Adrenal gland (tissue), 12 donors: ENCODE results near the gene ALAD. TPM values are rescaled to one million over a fixed set of nuclear protein-coding genes. Genes with fewer than 3 reads are reported as not detected.
A peak's percentile ranks its signal among the peaks of the same experiment; 100 is the strongest.

ENCODE experiments used
- DNase-seq, 7 donors: peaks; one replicate each; pipeline ENCODE4 v3.0.0-alpha.2; 2019 to 2020
- H3K27ac ChIP-seq, 5 donors: fragments of 200-600 bp; sonication (generic) in 4 of 5; 1 replicate in 3 of 5; 2 replicates in 2 of 5; pipeline versions ENCODE4 v1.5.1 to v1.8.0; 2016 to 2020; ENCODE audit warnings: mild to moderate bottlenecking in 1 of 5
- H3K27me3 ChIP-seq: fragments of 200-600 bp; 2 replicates; pipeline ENCODE4 v1.8.0; 2021
- H3K36me3 ChIP-seq, 2 donors: fragments of 200-600 bp; replicated peaks in 1 of 2; 1 replicate in 1 of 2; 2 replicates in 1 of 2; pipeline versions ENCODE4 v1.5.1 to v1.8.0; 2018 to 2022
- H3K4me1 ChIP-seq, 2 donors: fragments of 200-600 bp; replicated peaks in 1 of 2; 1 replicate in 1 of 2; 2 replicates in 1 of 2; pipeline versions ENCODE4 v1.5.1 to v1.8.0; 2018 to 2021
- H3K4me3 ChIP-seq, 4 donors: fragments of 200-600 bp; sonication (generic) in 3 of 4; one replicate each; pipeline ENCODE4 v1.5.1; 2016 to 2018
- H3K9me3 ChIP-seq, 3 donors: fragments of 200-600 bp; sonication (generic) in 1 of 3; replicated peaks in 1 of 3; 1 replicate in 2 of 3; 2 replicates in 1 of 3; pipeline versions ENCODE4 v1.5.1 to v1.8.0; 2016 to 2021
- CTCF ChIP-seq, 6 experiments: fragments of 450-650 bp in 4 of 6; fragments of 200-600 bp in 2 of 6; sonication (generic) in 1 of 6; IDR thresholded peaks; 1 replicate in 5 of 6; 2 replicates in 1 of 6; pipeline versions ENCODE4 v1.5.1 to v1.8.0; 2016 to 2021; ENCODE audit warnings: antibody characterized with exemption in 6 of 6, mild to moderate bottlenecking in 2 of 6, moderate library complexity in 1 of 6
- POLR2A ChIP-seq, 2 donors: fragments of 450-650 bp; IDR thresholded peaks; one replicate each; pipeline ENCODE4 v1.6.1; 2017; ENCODE audit warnings: antibody characterized with exemption in 2 of 2, mild to moderate bottlenecking in 2 of 2, moderate library complexity in 1 of 2
- WGBS, 4 donors: extraction: QIAGEN DNeasy Blood & Tissue Kit in 2 of 4; methylation state at CpG; one replicate each; pipeline versions ENCODE4 v1.1.5 to v1.1.7; 2013 to 2017; 5-methylcytosine and 5-hydroxymethylcytosine counted together
- intact Hi-C, 2 donors: fragments of 100-400 bp; cut with DNase I; formaldehyde crosslinking; loops; one replicate each; pipeline versions ENCODE4 v1.14.1 to v1.15.0; 2022 to 2023
- polyA plus RNA-seq, 3 donors: library from polyadenylated mRNA; stranded (reverse); fragments of 200-250 nt in 2 of 3; fragments of 350-450 nt in 1 of 3; fragmentation: Illumina TruSeq in 1 of 3; extraction: RNeasy Lipid Tissue Mini Kit (QIAGEN cat#74804) in 1 of 3; gene quantifications; one replicate each; pipeline ENCODE4 v1.2.3, GENCODE V29; 2013 to 2014
- total RNA-seq, 9 donors: library from RNA; depleted of rRNA in 4 of 9; stranded (reverse); fragments of >200 nt in 4 of 9; fragments of 120-200 nt in 1 of 9; fragmentation: NEBNext Ultra II Directional in 1 of 9; extraction: Animal tissue kit (Norgen Biotek cat#: 25700) in 1 of 9; gene quantifications; one replicate each; pipeline versions ENCODE4 v1.1.0 to v1.2.4, GENCODE V29; 2013 to 2023
- donor health status: healthy with polysubstance abuse.
- donor health status: Bipolar disorder and iron deficiency.
- donor health status: DM: yes; HTN: yes; CAD: no.
- donor health status: DM: no; HTN: no; CAD: no.
- donor health status: DM: no; HTN: no; CAD: no.
- donor health status: DM: yes; HTN: yes; CAD: no.

The ALAD gene
- total and polyA plus RNA-seq, 12 donors: 49.2 to 348 (median 242) TPM

DNA sequence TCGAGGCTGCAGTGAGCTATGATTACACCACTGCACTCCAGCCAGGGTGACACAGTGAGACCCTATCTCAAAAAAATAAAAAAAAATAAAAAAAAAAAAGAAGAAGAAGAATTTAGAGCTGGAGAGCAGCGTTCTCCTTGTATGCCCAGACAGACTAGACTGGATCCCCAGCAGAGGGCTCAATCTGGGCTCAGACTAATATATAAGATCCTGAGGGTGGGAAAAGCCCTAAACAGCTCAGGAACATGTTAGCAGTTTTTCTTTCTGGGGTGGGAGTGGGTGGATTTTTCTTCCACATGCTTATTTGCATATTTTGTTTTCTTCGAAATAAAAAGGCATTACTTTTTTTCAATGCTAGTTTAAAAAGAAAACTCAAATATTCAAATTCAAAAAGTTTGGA is 52.6 kb downstream of the ALAD start:
- no peak for DNase-seq
- intact Hi-C loops: no loop called here
- WGBS, 4 donors: 87 to 90% (median 88%) methylated on average over 3 of the region's 3 CpGs
- H3K4me3 ChIP-seq: no peak overlapping the region
- H3K9me3 ChIP-seq: no peaks in the 10 kb centered on the region
- no peak for TF ChIP-seq CTCF (IDR thresholded peaks at IDR 0.05)
- no peak for TF ChIP-seq POLR2A (IDR thresholded peaks at IDR 0.05)
- H3K27me3 ChIP-seq: no peaks in the 10 kb centered on the region
- no peaks in the 10 kb centered on the region for H3K36me3 ChIP-seq
- peaks cover 0 to 14% of the 10 kb centered on the region in 2 donors for H3K4me1 ChIP-seq
- H3K27ac ChIP-seq: no peak overlapping the region

- H3K4me1 ChIP-seq: peaks cover 0 to 14% of the 10 kb centered on the region in 2 donors
- no peaks in the 10 kb centered on the region for H3K9me3 ChIP-seq
- DNase-seq: no peak
- intact Hi-C loops: no loop called here
- 32 to 39% (median 34%) methylated on average over 1 of the region's 1 CpG for WGBS, 4 donors
- TF ChIP-seq CTCF (IDR thresholded peaks at IDR 0.05) (no peak), POLR2A (IDR thresholded peaks at IDR 0.05) (no peak)
- no peaks in the 10 kb centered on the region for H3K27me3 ChIP-seq
- H3K27ac ChIP-seq: no peak overlapping the region
- no peak overlapping the region for H3K4me3 ChIP-seq
- H3K36me3 ChIP-seq: no peaks in the 10 kb centered on the region
Measured at GRCh38 chr9:113345671-113346070, 55.4 kb downstream of the ALAD start.

DNA sequence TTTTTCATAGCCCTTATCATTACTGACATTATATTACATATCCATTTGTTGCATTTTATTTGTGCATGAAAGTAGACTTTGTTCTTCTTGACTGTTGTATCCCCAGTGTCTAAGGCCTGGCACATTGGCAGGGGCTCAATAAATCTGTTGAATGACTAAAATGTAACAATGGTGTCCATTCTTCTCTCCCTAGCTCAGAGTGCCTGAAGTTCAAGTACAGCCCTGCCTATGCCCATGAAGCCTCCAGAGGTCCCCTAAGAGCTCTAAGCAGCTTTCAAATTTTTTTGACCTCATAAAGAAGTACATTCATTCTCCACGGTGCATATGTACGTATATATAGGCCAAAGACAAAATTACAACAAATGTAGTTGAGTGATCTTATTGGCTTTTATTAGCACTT is 55.9 kb downstream of the ALAD start:
- H3K27ac ChIP-seq: no peak overlapping the region
- 76 to 86% (median 78%) methylated on average over 2 of the region's 2 CpGs for WGBS, 4 donors
- peak in 1 of 7 donors; percentile 11 for DNase-seq
- no peaks in the 10 kb centered on the region for H3K36me3 ChIP-seq
- intact Hi-C loops: no loop called here
- H3K27me3 ChIP-seq: no peaks in the 10 kb centered on the region
- no peak for TF ChIP-seq CTCF (IDR thresholded peaks at IDR 0.05)
- no peak for TF ChIP-seq POLR2A (IDR thresholded peaks at IDR 0.05)
- no peak overlapping the region for H3K4me3 ChIP-seq
- H3K4me1 ChIP-seq: peaks cover 0 to 12% of the 10 kb centered on the region in 2 donors
- H3K9me3 ChIP-seq: no peaks in the 10 kb centered on the region

DNA sequence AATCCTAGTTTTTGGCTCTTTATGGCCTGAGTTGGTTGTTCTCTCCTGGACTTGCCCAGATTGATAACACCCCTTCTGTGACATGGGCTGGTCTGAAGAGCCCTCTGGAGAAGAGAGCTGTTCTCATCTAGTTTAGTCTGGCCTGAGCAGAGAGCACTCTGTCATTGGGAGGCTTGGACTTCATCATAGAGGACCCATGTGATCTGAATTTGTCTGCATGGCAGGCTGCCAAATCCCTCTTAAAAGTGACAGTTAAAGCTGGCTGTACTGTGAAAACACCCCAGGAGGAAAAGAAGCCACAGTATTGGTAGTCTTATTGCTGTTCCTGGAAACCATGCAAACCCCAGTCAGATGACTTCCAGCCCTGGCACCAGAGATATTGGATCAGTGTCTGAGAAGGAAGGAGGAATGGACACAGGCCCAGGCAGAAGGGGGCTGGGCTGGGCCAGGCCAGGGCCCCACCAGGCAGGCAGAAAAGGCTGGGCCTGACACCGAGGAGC is 57.3 kb downstream of the ALAD start:
- H3K36me3 ChIP-seq: no peaks in the 10 kb centered on the region
- WGBS, 4 donors: 33 to 76% (median 56%) methylated on average over 1 of the region's 1 CpG
- peaks cover 6 to 17% of the 10 kb centered on the region in 2 donors for H3K4me1 ChIP-seq
- intact Hi-C loops: no loop called here
- no peaks in the 10 kb centered on the region for H3K9me3 ChIP-seq
- no peaks in the 10 kb centered on the region for H3K27me3 ChIP-seq
- TF ChIP-seq CTCF (IDR thresholded peaks at IDR 0.05) (no peak), POLR2A (IDR thresholded peaks at IDR 0.05) (peak in 1 of 2 donors; percentile 23)
- DNase-seq: peak; percentile 81 to 97 (median 92)
- H3K4me3 ChIP-seq: no peak overlapping the region
- H3K27ac ChIP-seq: peak overlapping the region in 4 of 5 donors; percentile 34 to 81 (median 64)
